GM19035 (cell line): ENCODE data around the gene ABR.

ENCODE experiments used
- ATAC-seq: cut with Tn5 transposase; IDR thresholded peaks from one replicate; pipeline ENCODE4 v1.9.1; 2021; ENCODE audit not compliant: unreplicated experiment

The ABR gene

DNA sequence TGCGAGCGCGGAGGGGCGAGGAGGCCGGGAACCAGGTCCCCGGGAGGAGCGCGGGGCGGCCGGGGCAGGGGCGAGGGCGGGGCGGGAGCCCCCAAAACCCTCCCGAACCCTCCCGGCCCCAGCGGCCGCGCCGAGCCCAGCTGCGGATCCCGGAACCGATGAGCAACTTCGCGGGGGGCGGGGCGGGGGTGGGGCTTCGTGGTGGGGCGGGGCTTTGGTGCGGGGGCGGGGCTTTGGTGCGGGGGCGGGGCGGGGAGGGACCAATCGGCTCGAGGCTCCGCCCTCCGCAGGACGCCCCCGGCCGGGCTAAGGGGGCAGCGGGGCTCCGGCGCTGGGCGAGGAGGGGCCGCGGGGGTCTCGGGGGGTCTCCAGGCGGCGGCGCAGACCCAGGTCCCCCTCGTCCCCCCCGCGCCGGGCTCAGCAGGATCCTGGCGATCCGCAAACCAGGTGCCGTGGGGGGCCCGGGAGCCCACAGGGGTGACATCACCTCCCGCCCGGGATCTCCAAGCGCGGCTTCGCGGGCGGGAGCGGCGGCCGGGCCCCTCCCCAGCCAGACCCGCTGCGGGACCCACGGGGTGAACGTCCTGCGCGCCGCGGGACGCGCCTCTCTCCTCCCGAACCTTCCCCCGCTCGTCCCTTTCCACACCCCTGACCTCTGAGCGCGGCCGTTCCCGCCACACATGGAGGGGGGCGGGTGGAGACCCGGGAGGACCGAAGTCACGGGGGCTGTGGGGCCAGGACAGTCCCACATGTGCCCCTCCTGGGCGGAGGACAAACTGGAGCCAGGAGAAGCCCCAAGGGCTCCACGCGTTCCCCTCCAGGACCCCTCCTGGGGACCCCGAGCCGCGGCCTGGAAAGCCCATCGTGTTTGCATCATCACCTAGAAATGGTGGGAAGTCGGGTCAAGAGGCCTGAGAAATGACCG, at the start of gene ABR:
Gene ABR (minus strand): TSS at position 164 of the 925 bp plus-strand sequence. CDS start 254 bp downstream, outside the sequence.
- ATAC-seq, result no peak

DNA sequence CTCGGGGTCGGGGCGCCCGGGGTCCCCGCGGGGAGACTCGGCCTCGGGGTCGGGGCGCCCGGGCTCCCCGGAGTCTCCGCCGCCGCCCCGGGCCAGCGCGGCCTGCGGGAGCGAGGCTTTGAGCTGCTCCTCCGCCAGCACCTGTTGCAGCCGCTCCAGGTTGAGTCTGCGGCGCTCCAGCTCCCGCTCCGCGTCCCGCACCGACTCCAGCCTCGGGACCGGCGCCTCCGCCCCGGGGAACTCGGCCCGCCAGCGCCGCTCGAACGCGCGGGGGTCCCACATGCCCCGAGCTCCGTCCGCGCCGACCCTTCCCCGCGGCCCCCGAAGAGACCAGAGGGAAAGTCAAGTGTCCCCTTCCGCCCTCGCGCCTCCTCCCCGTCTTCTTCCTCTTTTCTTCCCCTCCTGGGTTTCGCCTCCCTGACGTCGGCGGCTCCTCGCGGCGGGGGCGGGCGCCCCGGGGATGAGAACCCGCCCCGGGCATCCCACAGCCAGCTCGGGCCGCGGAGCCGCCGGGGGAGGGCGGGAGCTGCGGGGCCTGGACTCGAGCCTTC, 49.6 kb upstream of the ABR start:
- peak; percentile 64 for ATAC-seq

DNA sequence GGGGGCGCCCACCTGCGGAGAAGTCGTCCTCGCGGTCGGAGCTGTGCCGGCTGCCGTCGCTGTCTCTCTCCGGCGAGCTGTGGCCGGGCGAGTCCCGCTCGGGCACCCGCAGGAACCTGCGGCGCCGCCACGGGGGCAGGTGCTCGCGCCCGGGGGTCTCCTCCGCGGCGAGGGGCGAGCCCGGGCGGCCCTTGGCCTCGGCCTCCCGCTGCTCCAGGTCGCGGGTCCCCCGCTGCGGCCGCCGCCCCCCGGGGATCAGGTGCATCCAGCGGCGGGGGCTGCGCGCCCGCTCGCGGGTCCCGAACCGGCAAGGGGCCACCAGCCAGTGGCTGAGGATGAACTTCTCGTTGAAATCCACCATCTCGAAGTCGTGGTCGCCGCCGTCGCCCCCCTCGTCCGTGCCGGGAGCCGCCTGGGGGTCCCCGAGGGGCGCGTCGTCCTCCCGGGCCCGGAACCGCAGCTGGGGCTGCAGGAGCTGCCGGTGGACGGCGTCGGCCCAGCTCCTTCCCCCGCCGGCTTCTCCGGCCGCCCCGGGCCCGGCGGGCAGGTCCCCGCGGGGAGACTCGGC, 49.1 kb upstream of the ABR start:
- ATAC-seq, result no peak

DNA sequence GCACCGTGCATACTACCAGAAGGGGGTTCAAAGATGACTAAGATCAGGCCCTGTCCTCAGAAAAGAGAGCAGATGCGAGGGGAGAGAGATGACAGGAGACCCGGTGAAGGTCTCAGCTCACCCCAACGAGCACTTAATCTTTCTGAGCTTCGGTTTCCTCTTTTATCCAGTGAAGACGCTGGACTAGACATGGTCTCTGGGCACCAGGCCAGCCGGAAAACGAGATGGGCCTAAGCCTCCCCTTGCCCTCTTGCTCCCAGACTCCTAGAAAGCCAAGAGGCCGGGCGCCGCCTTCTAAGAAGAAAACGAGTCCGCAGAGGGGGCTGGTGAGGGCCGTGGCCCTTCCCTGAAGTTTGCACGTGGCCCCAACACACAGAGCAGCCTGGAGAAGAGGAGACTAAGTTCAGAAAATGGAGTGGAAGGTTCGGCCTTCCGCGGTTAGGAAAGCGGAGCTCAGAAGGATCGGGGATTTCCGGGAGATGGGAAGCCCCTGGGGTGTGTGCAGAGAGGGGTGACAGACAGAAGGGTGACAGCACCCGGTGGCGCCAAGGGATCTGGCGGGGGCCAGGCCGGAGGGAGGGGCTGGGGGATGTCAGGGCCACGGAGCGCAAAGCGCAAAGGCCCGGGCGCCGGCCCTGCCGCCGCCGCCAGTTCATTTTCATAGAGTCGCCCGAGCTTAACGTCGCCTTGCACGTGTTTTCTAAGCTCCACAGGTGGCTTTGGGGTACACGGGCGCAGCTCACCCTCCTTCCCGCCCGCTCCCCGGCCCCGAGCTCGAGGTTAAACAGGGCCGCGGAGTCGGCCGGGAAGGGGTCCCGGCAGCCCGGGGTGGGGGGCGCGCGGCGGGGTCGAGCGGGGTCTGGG, 48.4 kb upstream of the ABR start:
- ATAC-seq, result no peak

DNA sequence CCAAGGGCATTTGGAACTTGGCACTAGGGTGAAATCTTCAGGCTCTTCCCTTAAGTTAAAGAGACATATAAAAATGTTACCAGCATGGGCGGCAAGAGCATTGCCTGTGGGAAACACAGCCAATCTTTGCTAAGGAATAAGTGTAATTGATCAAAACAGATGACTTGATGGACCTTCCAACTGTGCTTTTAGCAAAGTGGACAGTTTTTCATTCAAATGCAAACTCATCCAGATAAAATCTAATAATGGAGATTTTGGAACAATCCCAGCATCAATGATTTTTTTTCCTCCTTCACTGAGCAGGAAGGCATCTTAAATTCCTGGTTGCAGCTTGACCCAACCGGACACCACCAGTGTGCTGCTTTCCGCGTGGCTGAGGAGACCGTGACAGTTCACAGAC, 47.6 kb upstream of the ABR start:
- ATAC-seq, result no peak

DNA sequence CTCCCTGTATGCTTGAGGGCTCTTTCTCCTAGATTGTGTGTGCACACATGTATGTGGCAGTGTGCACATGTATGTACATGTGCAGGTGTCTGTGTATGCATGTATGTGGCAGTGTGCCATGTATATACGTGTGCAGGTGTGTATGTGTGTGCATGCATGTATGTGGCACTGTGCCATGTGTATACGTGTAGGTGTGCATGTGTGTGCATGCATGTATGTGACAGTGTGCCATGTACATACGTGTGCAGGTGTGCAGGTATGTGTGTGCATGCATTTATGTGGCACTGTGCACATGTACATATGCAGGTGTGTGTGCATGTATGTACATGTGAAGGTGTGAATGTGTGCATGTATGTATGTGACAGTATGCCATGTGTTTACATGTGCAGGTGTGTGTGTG, 46.5 kb upstream of the ABR start:
- ATAC-seq, result no peak

DNA sequence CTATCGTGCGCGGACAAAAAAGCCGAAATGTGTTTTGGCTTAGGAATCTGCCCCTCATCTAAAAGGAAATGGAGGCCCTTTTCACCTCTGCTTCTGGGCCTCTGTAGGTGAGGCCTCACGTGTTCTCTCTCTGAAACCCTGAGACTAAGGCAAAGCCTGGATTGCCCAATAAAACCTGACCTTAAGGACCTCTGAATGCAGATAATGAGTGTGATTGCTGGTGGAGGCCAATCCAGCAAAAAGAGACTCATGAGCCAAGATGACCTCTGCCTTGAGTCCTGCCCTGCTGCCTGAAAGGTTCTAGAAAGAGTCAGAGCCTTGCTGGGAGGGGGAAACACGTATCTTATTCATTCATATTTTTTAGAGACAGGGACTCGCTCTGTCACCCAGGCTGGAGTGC, 44.5 kb upstream of the ABR start:
- no peak for ATAC-seq

DNA sequence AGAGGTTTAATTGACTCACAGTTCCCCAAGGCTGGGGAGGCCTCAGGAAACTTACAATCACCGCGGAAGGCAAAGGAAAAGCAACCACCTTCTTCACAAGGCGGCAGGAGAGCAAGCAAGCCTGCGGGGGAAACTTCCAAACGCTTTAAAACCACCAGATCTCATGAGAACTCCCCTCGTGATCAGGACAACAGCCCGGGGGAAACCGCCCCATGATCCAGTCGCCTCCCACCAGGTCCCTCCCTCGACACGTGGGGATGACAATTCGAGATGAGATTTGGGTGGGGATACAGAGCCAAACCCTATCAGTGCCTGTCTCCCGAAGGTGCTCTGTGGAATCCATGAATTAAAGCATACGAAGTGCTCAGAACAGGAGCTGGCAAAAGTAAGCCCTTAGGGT, 43.9 kb upstream of the ABR start:
- no peak for ATAC-seq

DNA sequence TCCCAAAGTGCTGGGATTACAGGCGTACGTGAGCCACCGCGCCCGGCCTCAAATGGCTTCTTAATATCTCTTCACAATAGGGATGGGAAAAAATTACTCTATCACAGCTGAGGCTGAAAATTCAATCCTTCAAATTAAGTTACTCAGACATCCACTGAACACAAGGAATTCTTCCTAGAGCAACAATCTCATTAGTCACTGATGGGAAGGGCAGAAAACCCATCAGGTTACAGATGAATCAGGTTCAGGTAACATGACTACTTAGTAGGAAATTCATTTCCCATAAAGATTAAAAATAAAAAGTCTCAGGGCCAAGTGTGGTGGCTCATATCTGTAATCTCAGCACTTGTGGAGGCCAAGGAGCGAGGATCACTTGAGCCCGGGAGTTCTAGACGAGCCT, 42.5 kb upstream of the ABR start:
- ATAC-seq, result no peak

DNA sequence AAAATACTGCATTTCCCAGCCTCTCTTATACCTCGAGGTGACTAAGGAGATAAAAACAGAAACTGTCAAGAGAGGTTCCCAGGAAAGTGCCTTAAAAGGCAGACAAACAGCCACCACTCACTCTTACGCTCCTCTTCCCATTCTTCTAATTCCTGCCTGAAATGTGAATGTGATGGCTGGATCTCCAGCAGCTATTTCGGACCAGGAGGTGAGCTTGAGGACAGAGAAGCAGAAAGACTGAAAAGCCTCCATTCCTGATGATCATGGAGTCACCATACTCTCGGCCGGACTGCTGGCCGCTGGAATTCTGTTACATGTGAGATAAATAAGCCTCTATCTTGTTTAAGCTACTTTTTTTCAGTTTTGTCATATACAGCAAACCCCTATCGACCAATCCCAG, 41.4 kb upstream of the ABR start:
- ATAC-seq, result no peak

DNA sequence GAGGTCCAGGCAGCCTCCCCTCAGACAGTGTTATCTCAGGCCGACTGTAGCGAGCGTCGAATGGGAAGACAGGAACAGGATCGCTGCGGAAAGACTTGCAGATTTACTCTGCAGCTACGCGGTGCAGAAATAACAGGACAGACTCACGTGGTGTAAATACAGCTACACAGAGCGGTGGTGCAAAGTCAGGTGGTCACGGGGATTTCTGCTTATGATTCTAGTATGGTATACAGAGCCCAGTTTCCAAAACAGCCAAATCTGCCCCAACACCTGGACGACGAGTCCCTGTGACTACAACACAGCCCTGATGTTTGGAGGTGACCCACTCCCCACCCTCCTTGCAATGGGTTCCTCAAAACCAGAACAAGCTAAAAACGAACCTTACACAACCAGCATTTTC, 40.6 kb upstream of the ABR start:
- ATAC-seq, result no peak

DNA sequence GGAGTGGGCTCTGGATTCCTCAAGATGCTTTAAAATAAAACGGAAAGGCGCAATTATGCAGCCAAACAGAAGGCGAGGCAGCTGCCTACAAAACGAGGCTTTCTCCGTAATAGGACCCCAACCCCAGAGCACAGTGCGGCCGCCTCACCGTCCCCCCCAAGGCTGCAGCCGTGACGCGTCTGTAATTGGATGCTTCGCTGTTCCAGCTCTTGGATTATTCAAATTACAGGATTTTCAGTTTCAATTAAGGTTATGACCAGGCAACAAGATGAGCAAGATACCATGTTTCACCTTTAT, 37.3 kb upstream of the ABR start:
- no peak for ATAC-seq

DNA sequence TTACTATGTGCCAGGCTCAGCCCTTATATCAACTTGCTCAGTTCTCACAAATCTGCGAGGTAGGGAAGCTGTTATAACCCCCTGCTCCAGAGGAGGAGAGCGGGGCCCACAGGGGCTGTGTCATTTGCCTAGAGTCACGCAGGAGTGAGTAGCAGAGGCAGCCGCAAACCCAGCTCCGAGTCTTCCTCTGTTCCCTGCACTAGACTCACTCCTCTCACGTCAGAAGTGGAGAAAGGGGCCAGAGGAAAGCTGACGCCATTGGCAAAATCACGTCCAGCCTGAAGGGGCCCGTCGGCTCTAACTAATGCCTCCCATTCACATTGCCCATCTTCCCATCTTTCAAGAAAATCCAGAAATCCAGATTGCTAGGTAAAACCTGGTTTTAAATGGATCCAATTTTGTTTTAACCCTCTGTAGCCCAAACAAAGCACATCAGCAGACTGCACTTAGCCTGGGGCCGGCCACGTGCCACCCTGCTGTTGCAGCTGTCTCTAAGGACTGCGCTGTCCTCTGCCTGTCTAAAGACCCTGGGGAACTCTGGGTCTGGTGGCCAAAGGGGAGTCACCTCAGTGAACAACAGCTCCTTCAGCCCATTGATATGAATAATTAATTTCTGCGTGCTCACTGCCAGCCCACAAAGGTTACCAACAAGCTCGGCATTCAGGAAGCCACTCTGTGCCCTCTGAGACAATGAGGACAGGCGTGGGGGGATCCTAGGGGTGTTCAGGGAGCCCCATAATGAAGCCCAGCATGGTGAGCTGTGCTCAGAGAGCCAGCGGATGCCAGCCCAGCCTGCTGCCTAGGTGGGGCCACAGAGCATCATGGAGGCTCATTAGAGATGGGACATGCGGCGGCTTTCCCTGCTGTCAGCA, 36.7 kb upstream of the ABR start:
- no peak for ATAC-seq

DNA sequence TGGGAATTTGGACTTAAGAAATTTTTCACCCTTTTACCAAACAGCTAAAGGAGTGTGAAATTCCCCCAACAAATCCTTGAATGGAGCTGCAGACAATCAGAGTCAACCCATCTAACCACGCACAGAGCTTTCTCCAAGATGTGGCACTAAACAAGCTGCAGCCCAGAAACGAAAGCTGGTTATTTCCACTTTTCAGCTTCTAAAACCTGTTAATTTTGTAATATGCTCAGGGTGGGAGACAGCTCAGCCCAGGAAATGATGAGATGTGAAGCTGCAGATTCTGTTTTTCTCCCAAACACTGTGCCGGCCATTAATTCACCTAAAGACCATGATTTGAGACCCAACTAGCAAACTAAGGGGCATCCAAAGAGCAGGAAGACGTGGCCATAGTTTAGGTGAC, 33.2 kb upstream of the ABR start:
- no peak for ATAC-seq

DNA sequence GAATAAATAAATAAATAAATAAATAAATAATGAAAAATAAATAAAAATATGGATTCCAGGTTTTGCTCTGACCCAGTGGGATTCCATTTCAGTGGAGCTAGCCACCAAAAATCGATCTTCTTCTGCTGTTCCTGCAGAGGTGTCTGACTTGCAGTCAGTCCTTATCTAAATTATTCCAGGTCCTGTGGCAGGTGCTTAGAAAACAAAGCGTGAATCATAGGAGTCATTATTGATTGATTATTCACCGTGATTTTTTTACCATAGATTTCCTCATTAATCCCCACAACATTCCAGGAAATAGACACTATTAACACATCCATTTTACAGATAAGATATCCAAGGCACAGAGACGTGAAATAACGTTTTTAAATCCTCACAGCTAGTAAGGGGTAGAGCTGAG, 31.5 kb upstream of the ABR start:
- ATAC-seq, result no peak

DNA sequence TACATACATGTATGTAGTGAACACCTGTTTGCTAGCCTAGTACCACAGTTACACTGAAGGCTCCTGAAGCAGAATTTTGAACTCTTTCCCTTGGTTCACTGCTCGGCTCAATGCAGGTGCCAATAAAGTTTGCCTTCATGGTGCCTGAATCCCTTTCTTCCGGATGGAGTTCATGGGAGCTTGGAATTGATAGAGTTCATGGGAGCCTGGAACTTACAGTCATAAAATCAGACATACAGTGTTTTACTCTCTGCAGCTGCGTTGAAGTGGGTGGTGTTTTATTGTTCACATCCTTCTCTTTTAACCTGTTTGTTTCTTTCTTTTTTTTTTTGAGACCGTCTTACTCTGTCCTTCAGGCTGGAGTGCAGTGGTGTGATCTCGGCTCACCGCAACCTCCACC, 29.2 kb upstream of the ABR start:
- no peak for ATAC-seq

DNA sequence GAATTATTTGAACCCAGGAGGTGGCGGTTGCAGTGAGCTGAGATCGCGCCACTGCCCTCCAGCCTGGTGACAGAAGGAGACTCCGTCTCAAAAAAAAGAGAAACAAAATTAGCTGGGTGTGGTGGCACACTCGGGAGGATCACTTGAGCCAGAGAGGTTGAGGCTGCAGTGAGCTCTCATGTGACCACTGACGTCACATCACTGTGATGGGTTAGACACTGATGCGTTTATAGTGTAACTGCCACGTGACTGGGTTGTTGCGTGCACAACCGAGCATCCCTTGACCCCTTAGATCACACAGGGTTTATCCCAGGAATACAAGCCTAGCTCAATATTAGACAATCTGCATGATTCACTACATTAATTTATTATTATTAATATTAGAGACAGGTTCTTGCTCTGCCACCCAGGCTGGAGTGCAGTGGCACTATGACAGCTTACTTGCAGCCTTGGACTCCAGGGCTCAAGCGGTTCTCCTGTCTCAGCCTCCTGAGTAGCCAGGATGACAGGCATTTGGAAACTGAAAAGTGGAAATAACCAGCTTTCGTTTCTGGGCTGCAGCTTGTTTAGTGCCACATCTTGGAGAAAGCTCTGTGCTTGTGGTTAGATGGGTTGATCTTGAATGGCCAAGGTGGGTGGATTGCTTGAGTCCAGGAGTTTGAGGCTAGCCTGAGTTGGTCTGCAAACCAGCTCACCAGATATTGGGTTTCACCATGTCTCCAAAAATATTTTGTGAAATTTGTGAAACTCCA, 26.4 kb upstream of the ABR start:
- no peak for ATAC-seq

DNA sequence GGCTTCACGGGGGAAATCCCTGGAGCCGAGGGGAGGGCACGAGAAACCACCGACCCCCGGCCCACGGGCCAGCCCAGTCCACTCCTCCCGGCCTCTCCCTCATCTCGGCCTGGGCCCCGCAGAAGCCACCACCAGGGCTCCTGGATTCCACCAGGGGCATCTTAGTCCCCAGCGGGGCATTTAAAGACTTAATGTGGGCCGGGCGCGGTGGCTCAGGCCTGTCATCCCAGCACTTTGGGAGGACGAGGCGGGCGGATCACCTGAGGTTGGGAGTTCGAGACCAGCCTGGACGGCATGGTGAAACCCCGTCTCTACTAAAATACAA, 24.1 kb upstream of the ABR start:
- no peak for ATAC-seq

DNA sequence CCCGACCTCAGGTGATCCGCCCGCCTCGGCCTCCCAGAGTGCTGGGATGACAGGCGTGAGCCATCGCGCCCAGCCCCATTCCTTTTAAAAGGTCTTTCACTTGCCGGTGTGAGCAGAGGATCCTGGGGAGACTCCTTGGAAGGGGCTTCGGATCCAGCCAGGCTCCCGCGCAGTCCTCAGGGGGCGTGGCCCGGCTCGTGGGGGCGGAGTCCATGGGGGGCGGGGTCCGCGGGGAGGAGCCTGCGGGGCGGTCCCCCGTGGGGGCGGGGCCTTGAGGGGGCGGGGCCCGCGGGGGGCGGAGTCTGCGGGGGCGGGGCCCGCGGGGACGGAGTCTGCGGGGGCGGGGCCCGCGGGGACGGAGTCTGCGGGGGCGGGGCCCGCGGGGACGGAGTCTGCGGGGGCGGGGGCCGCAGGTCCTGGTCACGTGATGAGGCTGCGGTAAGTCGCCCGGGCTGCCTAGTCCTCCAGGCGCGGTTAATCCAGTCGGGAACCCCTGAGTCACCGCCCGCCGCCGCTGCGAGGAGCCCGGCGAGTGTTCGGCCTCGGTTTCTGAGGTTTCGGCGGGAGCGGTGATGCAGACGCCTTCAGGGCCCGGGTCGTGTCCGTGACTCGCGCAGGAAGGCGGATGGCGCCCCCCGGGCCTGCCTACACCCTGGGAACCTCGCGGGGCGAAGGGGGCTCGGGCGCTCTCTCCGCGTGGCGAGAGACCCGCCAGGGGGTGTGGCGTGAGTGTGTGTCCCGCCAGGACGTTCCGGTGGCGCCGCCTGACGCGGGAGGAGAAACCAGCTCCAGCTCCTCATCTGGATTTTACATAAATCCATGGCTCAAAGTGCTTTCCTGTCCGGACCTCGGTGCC, 23.6 kb upstream of the ABR start:
- ATAC-seq, result no peak
